ENCODE measurements around the gene MGRN1. TPM values are rescaled to one million over a fixed set of nuclear protein-coding genes. Genes with fewer than 3 reads are reported as not detected.
A peak's percentile ranks its signal among the peaks of the same experiment; 100 is the strongest.

The MGRN1 gene
- total and polyA plus RNA-seq, 4 donors: 15.4 to 77.7 (median 42.9) TPM

DNA sequence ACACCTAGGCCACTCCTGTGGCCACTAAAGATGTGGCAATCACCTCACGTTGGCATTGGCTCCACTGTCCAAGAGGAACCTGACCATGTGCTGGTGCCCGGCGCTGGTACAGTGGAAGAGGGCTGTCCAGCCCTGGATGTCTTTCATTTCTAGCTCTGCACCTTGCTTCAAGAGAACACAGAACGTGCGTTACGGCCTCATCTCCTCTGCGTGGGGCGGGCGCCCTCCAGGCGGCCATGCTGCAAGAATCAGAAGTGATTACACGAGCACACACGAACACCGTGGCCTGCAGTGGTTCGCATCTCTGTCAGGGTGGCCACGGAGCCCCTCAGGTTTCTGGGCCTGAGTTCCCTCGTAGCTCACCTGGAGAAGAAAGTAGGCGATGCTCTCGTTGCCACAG is 102.0 kb downstream of the MGRN1 start:
- Histone ChIP-seq H3K27me3 (ENCODE audit: control insufficient read depth in 1 of 2, insufficient read depth in 2 of 2, low read length in 1 of 2) (no peaks in the 10 kb centered on the region), H3K27ac (ENCODE audit: low read depth in 1 of 2, low read length in 2 of 2) (no peak overlapping the region), H3K36me3 (ENCODE audit: control insufficient read depth in 1 of 2, insufficient read depth in 2 of 2, low read length in 1 of 2) (peaks cover 2 to 8% of the 10 kb centered on the region in 2 donors), H3K9me3 (ENCODE audit: control insufficient read depth, low read length) (no peaks in the 10 kb centered on the region), H3K4me1 (ENCODE audit: control insufficient read depth in 1 of 2, insufficient read depth in 2 of 2, low read length in 2 of 2) (peaks cover 0 to 2% of the 10 kb centered on the region in 2 donors), H3K4me3 (ENCODE audit: low read length in 2 of 2) (no peak overlapping the region)
- DNase-seq (no peak), ATAC-seq (ENCODE audit: low FRiP score) (no peak)
- intact Hi-C loops (cut with DNase I): no loop called here
- 93% methylated on average over 18 of the region's 18 CpGs for WGBS, 2 donors

DNA sequence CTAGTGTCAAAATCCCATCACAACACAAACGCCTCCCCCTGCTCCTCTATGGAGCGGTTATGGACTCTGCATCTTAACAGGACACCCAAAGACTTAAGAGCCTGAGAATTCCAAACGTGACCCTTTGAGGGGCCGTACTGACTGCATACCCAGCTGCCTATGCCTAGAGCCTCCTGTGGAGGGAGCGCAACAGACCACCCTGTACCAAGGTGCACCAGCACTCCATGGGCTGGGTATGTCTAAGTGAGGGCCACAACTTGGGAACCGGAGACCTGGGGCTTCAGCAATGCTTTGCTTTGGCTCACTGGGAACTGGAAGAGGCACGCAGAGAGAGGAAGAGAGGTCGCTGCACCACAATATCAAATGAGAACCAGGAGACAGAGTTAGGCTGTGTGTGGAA is 104.0 kb downstream of the MGRN1 start:
- H3K4me1 ChIP-seq (ENCODE audit: control insufficient read depth in 1 of 2, insufficient read depth in 2 of 2, low read length in 2 of 2): no peaks in the 10 kb centered on the region
- H3K9me3 ChIP-seq (ENCODE audit: control insufficient read depth, low read length): no peaks in the 10 kb centered on the region
- no peak overlapping the region for H3K27ac ChIP-seq (ENCODE audit: low read depth in 1 of 2, low read length in 2 of 2)
- H3K27me3 ChIP-seq (ENCODE audit: control insufficient read depth in 1 of 2, insufficient read depth in 2 of 2, low read length in 1 of 2): no peaks in the 10 kb centered on the region
- no peak for ATAC-seq (ENCODE audit: low FRiP score)
- no peak overlapping the region for H3K4me3 ChIP-seq (ENCODE audit: low read length in 2 of 2)
- H3K36me3 ChIP-seq (ENCODE audit: control insufficient read depth in 1 of 2, insufficient read depth in 2 of 2, low read length in 1 of 2): peaks cover 2 to 6% of the 10 kb centered on the region in 2 donors
- WGBS, 2 donors: 93% methylated on average over 8 of the region's 8 CpGs
- intact Hi-C loops (cut with DNase I): no loop called here
- DNase-seq: no peak

DNA sequence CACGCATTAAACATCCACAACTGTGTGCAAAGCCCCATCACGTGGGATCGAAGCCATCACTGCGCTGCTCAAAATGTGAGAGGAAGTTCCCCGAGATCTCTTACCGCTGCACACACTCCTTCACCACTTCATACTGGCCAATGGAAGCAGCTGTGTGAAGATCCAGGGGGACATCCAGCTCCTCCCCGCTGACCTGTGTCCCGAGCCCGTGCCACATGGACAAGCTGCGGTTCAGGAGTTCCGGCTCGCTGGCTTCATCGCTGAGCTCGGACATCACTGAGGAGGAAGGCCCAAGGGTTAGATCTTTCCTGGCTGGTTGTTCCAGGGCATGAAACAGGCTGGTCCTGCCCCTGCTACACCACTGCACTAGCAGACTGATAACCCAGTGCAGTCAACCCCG is 105.2 kb downstream of the MGRN1 start:
- no peak overlapping the region for H3K4me3 ChIP-seq (ENCODE audit: low read length in 2 of 2)
- no peaks in the 10 kb centered on the region for H3K9me3 ChIP-seq (ENCODE audit: control insufficient read depth, low read length)
- ATAC-seq (ENCODE audit: low FRiP score): no peak
- WGBS, 2 donors: 93% methylated on average over 15 of the region's 15 CpGs
- H3K27me3 ChIP-seq (ENCODE audit: control insufficient read depth in 1 of 2, insufficient read depth in 2 of 2, low read length in 1 of 2): no peaks in the 10 kb centered on the region
- H3K27ac ChIP-seq (ENCODE audit: low read depth in 1 of 2, low read length in 2 of 2): no peak overlapping the region
- peak in 1 of 2 donors; percentile 16 for DNase-seq
- intact Hi-C loops (cut with DNase I): no loop called here
- peaks cover 0 to 6% of the 10 kb centered on the region in 2 donors for H3K36me3 ChIP-seq (ENCODE audit: control insufficient read depth in 1 of 2, insufficient read depth in 2 of 2, low read length in 1 of 2)
- no peaks in the 10 kb centered on the region for H3K4me1 ChIP-seq (ENCODE audit: control insufficient read depth in 1 of 2, insufficient read depth in 2 of 2, low read length in 2 of 2)

DNA sequence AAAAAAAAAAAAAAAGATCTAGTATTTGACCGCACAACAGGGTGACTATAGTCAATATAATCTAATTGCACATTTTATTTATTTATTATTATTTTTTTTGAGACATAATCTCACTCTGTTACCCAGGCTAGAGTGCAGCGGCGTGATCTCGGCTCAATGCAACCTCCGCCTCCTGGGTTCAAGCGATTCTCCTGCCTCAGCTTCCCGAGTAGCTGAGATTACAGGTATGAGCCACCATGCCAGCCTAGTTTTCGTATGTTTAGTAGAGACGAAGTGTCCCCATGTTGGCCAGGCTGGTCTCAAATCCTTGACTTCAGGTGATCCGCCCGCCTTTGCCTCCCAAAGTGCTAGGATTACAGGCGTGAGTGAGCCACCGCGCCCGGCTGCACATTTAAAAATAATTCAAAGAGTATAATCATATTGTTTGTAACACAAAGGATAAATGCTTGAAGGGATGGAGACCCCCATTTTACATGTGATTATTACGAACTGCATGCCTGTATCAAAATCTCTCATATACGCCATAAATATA is 108.7 kb downstream of the MGRN1 start:
- WGBS, 2 donors: 26 to 31% methylated on average over 17 of the region's 17 CpGs
- no peak for ATAC-seq (ENCODE audit: low FRiP score)
- H3K36me3 ChIP-seq (ENCODE audit: control insufficient read depth in 1 of 2, insufficient read depth in 2 of 2, low read length in 1 of 2): no peaks in the 10 kb centered on the region
- no peaks in the 10 kb centered on the region for H3K9me3 ChIP-seq (ENCODE audit: control insufficient read depth, low read length)
- no peaks in the 10 kb centered on the region for H3K27me3 ChIP-seq (ENCODE audit: control insufficient read depth in 1 of 2, insufficient read depth in 2 of 2, low read length in 1 of 2)
- intact Hi-C loops (cut with DNase I): no loop called here
- H3K4me3 ChIP-seq (ENCODE audit: low read length in 2 of 2): peak overlapping the region; percentile 64 to 84
- no peaks in the 10 kb centered on the region for H3K4me1 ChIP-seq (ENCODE audit: control insufficient read depth in 1 of 2, insufficient read depth in 2 of 2, low read length in 2 of 2)
- no peak for DNase-seq
- H3K27ac ChIP-seq (ENCODE audit: low read depth in 1 of 2, low read length in 2 of 2): no peak overlapping the region

DNA sequence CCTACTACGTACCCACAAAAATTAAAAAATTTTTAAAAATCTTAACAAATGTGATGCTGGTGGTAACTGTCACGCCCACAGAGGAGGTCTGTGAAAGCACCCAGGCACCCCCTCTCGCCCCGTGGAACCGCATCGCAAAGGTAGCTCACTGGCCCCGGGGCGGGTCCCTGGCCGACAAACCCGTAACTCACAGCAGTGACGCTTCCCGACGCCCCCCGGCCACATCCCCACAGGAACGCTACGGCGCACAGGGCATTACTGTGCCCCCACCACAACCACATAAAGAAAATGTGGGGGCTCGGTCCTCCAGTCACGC is 109.1 kb downstream of the MGRN1 start:
- WGBS, 2 donors: 0 to 1% methylated on average over 19 of the region's 19 CpGs
- DNase-seq (no peak), ATAC-seq (ENCODE audit: low FRiP score) (no peak)
- no peak overlapping the region for H3K27ac ChIP-seq (ENCODE audit: low read depth in 1 of 2, low read length in 2 of 2)
- H3K4me3 ChIP-seq (ENCODE audit: low read length in 2 of 2): peak overlapping the region; percentile 64 to 84
- H3K27me3 ChIP-seq (ENCODE audit: control insufficient read depth in 1 of 2, insufficient read depth in 2 of 2, low read length in 1 of 2): no peaks in the 10 kb centered on the region
- intact Hi-C loops (cut with DNase I): loop anchor here in 1 of 2 donors (1.0 kb wide), 1 partner anchor 69 kb away; the partner anchor contains the start of gene ROGDI
- no peaks in the 10 kb centered on the region for H3K9me3 ChIP-seq (ENCODE audit: control insufficient read depth, low read length)
- no peaks in the 10 kb centered on the region for H3K4me1 ChIP-seq (ENCODE audit: control insufficient read depth in 1 of 2, insufficient read depth in 2 of 2, low read length in 2 of 2)
- no peaks in the 10 kb centered on the region for H3K36me3 ChIP-seq (ENCODE audit: control insufficient read depth in 1 of 2, insufficient read depth in 2 of 2, low read length in 1 of 2)

GRCh38 chr16:4734063-4734729 is 109.6 kb downstream of the MGRN1 start, which contains the start of the genes ANKS3 and DNAAF8:
TSS of gene ANKS3 (minus strand) at chr16:4734271. CDS start at chr16:4730149, 4,122 bp downstream.
TSS of gene DNAAF8 (plus strand) at chr16:4734537. CDS start at chr16:4736515, 1,978 bp downstream.
- DNase-seq: peak; percentile 98
- WGBS, 2 donors: 0% methylated on average over 55 to 70 of the region's 70 CpGs
- peak within 1 kb of the TSS; percentile 74 to 84 for H3K4me3 ChIP-seq (ENCODE audit: low read length in 2 of 2)
- peak within 1 kb of the TSS in 1 of 2 donors; percentile 88 for H3K27ac ChIP-seq (ENCODE audit: low read depth in 1 of 2, low read length in 2 of 2)
- no peaks in the 10 kb centered on the region for H3K9me3 ChIP-seq (ENCODE audit: control insufficient read depth, low read length)
- intact Hi-C loops (cut with DNase I): loop anchor here in 1 of 2 donors (1.0 kb wide), 1 partner anchor 68 kb away; the partner anchor contains the start of gene ROGDI
- H3K36me3 ChIP-seq (ENCODE audit: control insufficient read depth in 1 of 2, insufficient read depth in 2 of 2, low read length in 1 of 2): no peaks in the 10 kb centered on the region
- peak; percentile 96 for ATAC-seq (ENCODE audit: low FRiP score)
- H3K27me3 ChIP-seq (ENCODE audit: control insufficient read depth in 1 of 2, insufficient read depth in 2 of 2, low read length in 1 of 2): no peaks in the 10 kb centered on the region
- no peaks in the 10 kb centered on the region for H3K4me1 ChIP-seq (ENCODE audit: control insufficient read depth in 1 of 2, insufficient read depth in 2 of 2, low read length in 2 of 2)

GRCh38 chr16:4734730-4735535 is 110.3 kb downstream of the MGRN1 start:
- peak; percentile 94 to 97 for DNase-seq
- peak; percentile 92 for ATAC-seq (ENCODE audit: low FRiP score)
- Histone ChIP-seq H3K27me3 (ENCODE audit: control insufficient read depth in 1 of 2, insufficient read depth in 2 of 2, low read length in 1 of 2) (no peaks in the 10 kb centered on the region), H3K27ac (ENCODE audit: low read depth in 1 of 2, low read length in 2 of 2) (peak overlapping the region in 1 of 2 donors; percentile 88), H3K36me3 (ENCODE audit: control insufficient read depth in 1 of 2, insufficient read depth in 2 of 2, low read length in 1 of 2) (no peaks in the 10 kb centered on the region), H3K9me3 (ENCODE audit: control insufficient read depth, low read length) (no peaks in the 10 kb centered on the region), H3K4me3 (ENCODE audit: low read length in 2 of 2) (peak overlapping the region; percentile 55 to 74), H3K4me1 (ENCODE audit: control insufficient read depth in 1 of 2, insufficient read depth in 2 of 2, low read length in 2 of 2) (no peaks in the 10 kb centered on the region)
- 5 to 6% methylated on average over 38 of the region's 38 CpGs for WGBS, 2 donors
- intact Hi-C loops (cut with DNase I): loop anchor here in 1 of 2 donors (1.0 kb wide), 1 partner anchor 67 kb away; the partner anchor contains the start of gene ROGDI

DNA sequence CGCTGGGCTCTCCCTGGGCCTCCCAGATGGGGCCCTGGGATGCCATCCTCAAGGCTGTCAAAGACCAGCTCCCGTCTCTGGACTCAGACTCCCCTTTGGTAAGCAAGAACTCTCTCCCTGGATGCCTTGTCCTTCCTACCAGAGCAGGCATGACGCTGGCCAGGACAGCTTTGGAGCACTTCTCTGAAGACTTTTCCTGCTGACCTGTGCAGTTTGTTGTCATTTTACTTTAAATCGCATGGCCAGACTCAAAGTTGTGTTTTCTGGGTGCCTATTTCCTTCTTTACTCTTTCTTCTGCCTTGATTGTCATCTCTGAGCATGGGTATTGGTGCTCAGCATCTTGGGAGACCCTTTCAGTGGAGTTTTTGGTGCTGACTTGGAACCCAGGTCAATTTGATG is 111.9 kb downstream of the MGRN1 start:
- Histone ChIP-seq H3K27ac (ENCODE audit: low read depth in 1 of 2, low read length in 2 of 2) (no peak overlapping the region), H3K27me3 (ENCODE audit: control insufficient read depth in 1 of 2, insufficient read depth in 2 of 2, low read length in 1 of 2) (no peaks in the 10 kb centered on the region), H3K4me1 (ENCODE audit: control insufficient read depth in 1 of 2, insufficient read depth in 2 of 2, low read length in 2 of 2) (no peaks in the 10 kb centered on the region), H3K4me3 (ENCODE audit: low read length in 2 of 2) (no peak overlapping the region), H3K36me3 (ENCODE audit: control insufficient read depth in 1 of 2, insufficient read depth in 2 of 2, low read length in 1 of 2) (no peaks in the 10 kb centered on the region), H3K9me3 (ENCODE audit: control insufficient read depth, low read length) (no peaks in the 10 kb centered on the region)
- WGBS, 2 donors: 86 to 88% methylated on average over 4 of the region's 4 CpGs
- DNase-seq: no peak
- ATAC-seq (ENCODE audit: low FRiP score): no peak
- intact Hi-C loops (cut with DNase I): no loop called here
